HG02981 (cell line): Measurements from ENCODE around the gene EML2.
A peak's percentile ranks its signal among the peaks of the same experiment; 100 is the strongest.

Experiments used
- ATAC-seq: cut with Tn5 transposase; IDR thresholded peaks from one replicate; pipeline ENCODE4 v1.9.1; 2021; ENCODE audit warnings: mild to moderate bottlenecking, moderate library complexity; ENCODE audit not compliant: unreplicated experiment

The EML2 gene

GRCh38 chr19:45590300-45591003, 48.7 kb downstream of the EML2 start:
- ATAC-seq = no peak

GRCh38 chr19:45589768-45590167, 49.4 kb downstream of the EML2 start:
- ATAC-seq = no peak

- no peak for ATAC-seq
Observed at GRCh38 chr19:45587873-45588272, 51.3 kb downstream of the EML2 start.

GRCh38 chr19:45585158-45585577, 54.0 kb downstream of the EML2 start:
- ATAC-seq = no peak

- peak; percentile 82 for ATAC-seq
Observed at GRCh38 chr19:45584332-45585157, 54.7 kb downstream of the EML2 start, which contains the start of gene OPA3. Gene OPA3 (minus strand): TSS chr19:45584802. CDS start chr19:45584764, 38 bp downstream.

GRCh38 chr19:45581576-45581975, 57.6 kb downstream of the EML2 start:
- no peak for ATAC-seq

GRCh38 chr19:45578861-45579260, 60.3 kb downstream of the EML2 start:
- ATAC-seq = no peak

- no peak for ATAC-seq
Observed at GRCh38 chr19:45577111-45577905, 61.9 kb downstream of the EML2 start.

GRCh38 chr19:45576682-45577081, 62.5 kb downstream of the EML2 start:
- ATAC-seq = no peak

GRCh38 chr19:45575216-45575615, 64.0 kb downstream of the EML2 start:
- no peak for ATAC-seq

- no peak for ATAC-seq
Observed at GRCh38 chr19:45574526-45574925, 64.7 kb downstream of the EML2 start.

- no peak for ATAC-seq
Observed at GRCh38 chr19:45571457-45572220, 67.6 kb downstream of the EML2 start.

GRCh38 chr19:45569619-45570421, 69.4 kb downstream of the EML2 start:
- no peak for ATAC-seq

GRCh38 chr19:45568732-45569131, 70.5 kb downstream of the EML2 start:
- no peak for ATAC-seq

GRCh38 chr19:45567609-45568008, 71.6 kb downstream of the EML2 start:
- ATAC-seq = no peak

- ATAC-seq = no peak
Observed at GRCh38 chr19:45564131-45564780, 74.9 kb downstream of the EML2 start.

- ATAC-seq = no peak
Observed at GRCh38 chr19:45560686-45561085, 78.5 kb downstream of the EML2 start.

GRCh38 chr19:45560038-45560437, 79.2 kb downstream of the EML2 start:
- no peak for ATAC-seq
